Karpas-422 (cell line): ENCODE data around the gene PTPN7. TPM values are rescaled to one million over a fixed set of nuclear protein-coding genes. Genes with fewer than 3 reads are reported as not detected.
A peak's percentile ranks its signal among the peaks of the same experiment; 100 is the strongest.

Experiments
- DNase-seq: peaks from one replicate; pipeline ENCODE4 v3.0.0-alpha.2; 2015
- H2AFZ ChIP-seq: fragments of 200-600 bp; sonication (generic); 2 replicates; pipeline ENCODE4 v1.6.1; 2014; ENCODE audit warnings: antibody characterized with exemption, low read length, mixed read lengths
- H3K27ac ChIP-seq: fragments of 200-600 bp; sonication (generic); 2 replicates; pipeline ENCODE4 v1.5.1; 2014; ENCODE audit warnings: mild to moderate bottlenecking, low read length, moderate library complexity
- H3K27me3 ChIP-seq: fragments of 200-600 bp; sonication (generic); 2 replicates; pipeline ENCODE4 v1.6.1; 2014; ENCODE audit warnings: low read length, mixed read lengths
- H3K36me3 ChIP-seq: fragments of 200-600 bp; sonication (generic); 2 replicates; pipeline ENCODE4 v1.6.1; 2014; ENCODE audit warnings: low read length, mixed read lengths; ENCODE audit not compliant: insufficient read depth
- H3K4me1 ChIP-seq: fragments of 200-600 bp; sonication (generic); 2 replicates; pipeline ENCODE4 v1.6.1; 2014; ENCODE audit warnings: mild to moderate bottlenecking, low read length, mixed read lengths
- H3K4me2 ChIP-seq: fragments of 200-600 bp; sonication (generic); 2 replicates; pipeline ENCODE4 v1.6.1; 2014; ENCODE audit warnings: low read length, low read depth, mild to moderate bottlenecking; ENCODE audit not compliant: poor library complexity, severe bottlenecking
- H3K4me3 ChIP-seq: fragments of 200-600 bp; sonication (generic); 2 replicates; pipeline ENCODE4 v1.5.1; 2014; ENCODE audit warnings: mild to moderate bottlenecking, antibody characterized with exemption, low read length, mixed read lengths
- H3K79me2 ChIP-seq: fragments of 200-600 bp; sonication (generic); 2 replicates; pipeline ENCODE4 v1.6.1; 2014; ENCODE audit warnings: mild to moderate bottlenecking, low read length, mixed read lengths
- H3K9ac ChIP-seq: fragments of 200-600 bp; sonication (generic); 2 replicates; pipeline ENCODE4 v1.6.0; 2014; ENCODE audit warnings: low read length
- H3K9me2 ChIP-seq: fragments of 200-600 bp; sonication (generic), shearing (Covaris generic); replicated peaks from 2 replicates; pipeline ENCODE4 v1.6.0; 2014; ENCODE audit warnings: mild to moderate bottlenecking, low read length, moderate library complexity; ENCODE audit not compliant: insufficient read depth
- H3K9me3 ChIP-seq: fragments of 300-700, 200-600 bp; sonication (generic); 2 replicates; pipeline ENCODE4 v1.6.1; 2014; ENCODE audit warnings: low read length, mixed read lengths
- H4K20me1 ChIP-seq: fragments of 200-600 bp; sonication (generic); 2 replicates; pipeline ENCODE4 v1.6.1; 2014; ENCODE audit warnings: mild to moderate bottlenecking, antibody characterized with exemption, low read length, low read depth; ENCODE audit not compliant: insufficient read depth
- total RNA-seq: library from RNA; depleted of rRNA; stranded (reverse); fragments of >200 nt; shearing (Covaris generic); gene quantifications from 2 replicates; pipeline ENCODE4 v1.2.3, GENCODE V29; 2014; ENCODE audit warnings: low replicate concordance

Gene PTPN7
- total RNA-seq, 1 experiment from 2014 or later: 33.4 TPM

DNA sequence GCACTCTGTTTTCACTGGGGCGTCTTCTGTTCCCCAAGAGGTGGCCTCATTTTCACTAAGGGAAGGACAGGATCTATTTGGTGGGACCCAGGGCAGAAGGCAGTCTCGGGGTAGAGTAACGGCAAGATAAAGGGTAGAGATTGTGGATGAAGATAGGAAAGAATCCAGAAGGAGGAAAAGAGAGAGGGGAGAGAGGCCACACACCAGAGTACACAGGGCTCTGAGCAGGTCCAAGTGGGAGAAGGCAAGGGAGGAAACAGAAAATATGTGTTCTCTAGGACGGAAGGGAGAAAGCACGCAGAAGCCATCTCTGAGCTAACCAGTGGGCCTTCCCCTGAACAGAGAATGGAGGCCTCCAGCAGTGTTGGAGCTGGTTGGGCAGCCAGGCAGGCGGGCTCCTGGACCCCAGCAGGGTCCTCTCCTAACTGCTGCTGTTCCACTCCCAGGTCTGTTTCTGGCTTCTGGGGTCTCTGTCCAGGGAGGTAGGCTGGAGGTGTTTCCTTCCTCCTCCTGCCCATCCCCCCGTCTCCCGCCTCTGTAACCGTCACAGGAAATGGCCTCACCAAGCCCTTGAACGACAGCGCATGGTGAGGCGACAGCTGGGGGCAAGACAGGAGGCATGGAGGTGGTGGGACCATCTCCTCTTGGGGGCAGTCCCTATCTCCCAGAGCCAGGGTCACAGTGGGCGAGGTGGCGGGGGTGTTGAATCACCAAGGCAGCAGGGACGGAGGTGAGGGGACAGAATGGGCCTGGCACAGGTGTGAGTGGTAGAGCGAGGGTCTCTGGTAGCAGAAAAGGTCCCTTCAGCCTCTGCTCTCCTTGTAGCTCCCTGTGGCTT is 649 bp downstream of the PTPN7 start:
- peak overlapping the region; percentile 85 for H3K9ac ChIP-seq
- peaks cover 67% of the 10 kb centered on the region for H3K4me1 ChIP-seq
- no peaks in the 10 kb centered on the region for H3K9me2 ChIP-seq
- peak overlapping the region; percentile 91 for H3K27ac ChIP-seq
- 0 out of 2 replicates have a peak, but pooled peaks cover 4% of the 10 kb centered on the region for H3K79me2 ChIP-seq
- DNase-seq: peak; percentile 86
- no peaks in the 10 kb centered on the region for H3K9me3 ChIP-seq
- H3K4me3 ChIP-seq: peak overlapping the region; percentile 82
- no peaks in the 10 kb centered on the region for H3K36me3 ChIP-seq
- no peaks in the 10 kb centered on the region for H3K27me3 ChIP-seq
- peak overlapping the region; percentile 90 for H3K4me2 ChIP-seq
- peak overlapping the region; percentile 27; the same call in 1 of the 2 replicates for H2AFZ ChIP-seq
- no peaks in the 10 kb centered on the region; the same call in 1 of the 2 replicates for H4K20me1 ChIP-seq

GRCh38 chr1:202158810-202159533 is 1.4 kb downstream of the PTPN7 start:
- Histone ChIP-seq H3K4me3 (peak overlapping the region; percentile 82), H3K36me3 (peaks cover 5% of the 10 kb centered on the region; the same call in 1 of the 2 replicates), H3K9ac (peak overlapping the region; percentile 85), H3K79me2 (0 out of 2 replicates have a peak, but pooled peaks cover 4% of the 10 kb centered on the region), H4K20me1 (no peaks in the 10 kb centered on the region), H3K4me1 (peaks cover 63% of the 10 kb centered on the region), H2AFZ (no peak overlapping the region; the same call in 1 of the 2 replicates), H3K27ac (peak overlapping the region; percentile 91), H3K9me2 (no peaks in the 10 kb centered on the region), H3K27me3 (no peaks in the 10 kb centered on the region), H3K4me2 (peak overlapping the region; percentile 90), H3K9me3 (no peaks in the 10 kb centered on the region)
- peak; percentile 75 for DNase-seq

- no peaks in the 10 kb centered on the region for H3K27me3 ChIP-seq
- peaks cover 5% of the 10 kb centered on the region; the same call in 1 of the 2 replicates for H3K36me3 ChIP-seq
- 0 out of 2 replicates have a peak, but pooled peaks cover 4% of the 10 kb centered on the region for H3K79me2 ChIP-seq
- H3K9me2 ChIP-seq: no peaks in the 10 kb centered on the region
- no peaks in the 10 kb centered on the region for H4K20me1 ChIP-seq
- no peak overlapping the region for H3K9ac ChIP-seq
- H3K4me1 ChIP-seq: peaks cover 61% of the 10 kb centered on the region
- H3K4me3 ChIP-seq: no peak overlapping the region
- H3K9me3 ChIP-seq: no peaks in the 10 kb centered on the region
- H2AFZ ChIP-seq: no peak overlapping the region
- H3K27ac ChIP-seq: no peak overlapping the region
- DNase-seq: no peak
- no peak overlapping the region for H3K4me2 ChIP-seq
These were observed 2.5 kb downstream of the PTPN7 start for GRCh38 chr1:202157945-202158344.

GRCh38 chr1:202156590-202156989 is 3.8 kb downstream of the PTPN7 start:
- H3K9me2 ChIP-seq: no peaks in the 10 kb centered on the region
- 0 out of 2 replicates have a peak, but pooled peaks cover 4% of the 10 kb centered on the region for H3K79me2 ChIP-seq
- H3K27me3 ChIP-seq: no peaks in the 10 kb centered on the region
- H4K20me1 ChIP-seq: no peaks in the 10 kb centered on the region
- no peak overlapping the region for H3K9ac ChIP-seq
- H3K36me3 ChIP-seq: peaks cover 5% of the 10 kb centered on the region; the same call in 1 of the 2 replicates
- H3K4me3 ChIP-seq: no peak overlapping the region
- DNase-seq: no peak
- H3K4me1 ChIP-seq: peaks cover 48% of the 10 kb centered on the region
- no peak overlapping the region for H3K4me2 ChIP-seq
- no peaks in the 10 kb centered on the region for H3K9me3 ChIP-seq
- H3K27ac ChIP-seq: no peak overlapping the region
- no peak overlapping the region for H2AFZ ChIP-seq

DNA sequence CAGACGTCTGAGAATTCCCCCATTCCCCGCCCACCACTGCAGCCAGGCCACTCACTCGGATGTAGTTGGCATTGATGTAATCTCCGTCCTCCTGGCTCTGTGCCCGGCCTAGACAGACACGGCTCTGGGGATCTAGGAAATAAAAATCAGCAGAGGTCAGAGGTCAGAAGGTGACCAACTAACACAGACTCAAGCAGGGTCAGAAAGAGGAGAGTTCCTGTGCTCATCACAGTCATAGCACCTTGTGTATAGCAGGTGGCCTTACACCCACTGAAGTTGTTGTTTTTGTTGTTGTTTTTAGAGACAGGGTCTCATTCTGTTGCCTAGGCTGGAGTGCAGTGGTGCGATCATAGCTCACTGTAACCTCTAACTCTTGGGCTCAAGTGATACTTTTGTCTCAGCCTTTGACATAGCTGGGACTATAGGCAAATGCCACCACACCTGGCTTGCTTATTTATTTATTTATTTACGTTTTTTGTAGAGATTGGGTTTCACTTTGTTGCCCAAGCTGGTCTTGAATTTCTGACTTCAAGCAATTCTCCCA is 4.9 kb downstream of the PTPN7 start:
- no peak for DNase-seq
- Histone ChIP-seq H3K4me2 (peak overlapping the region; percentile 18), H2AFZ (no peak overlapping the region), H3K79me2 (0 out of 2 replicates have a peak, but pooled peaks cover 4% of the 10 kb centered on the region), H3K9me3 (no peaks in the 10 kb centered on the region), H3K36me3 (peaks cover 10% of the 10 kb centered on the region), H3K4me3 (no peak overlapping the region), H3K9ac (no peak overlapping the region), H3K27me3 (no peaks in the 10 kb centered on the region), H4K20me1 (no peaks in the 10 kb centered on the region), H3K4me1 (peaks cover 38% of the 10 kb centered on the region), H3K27ac (no peak overlapping the region), H3K9me2 (no peaks in the 10 kb centered on the region)

DNA sequence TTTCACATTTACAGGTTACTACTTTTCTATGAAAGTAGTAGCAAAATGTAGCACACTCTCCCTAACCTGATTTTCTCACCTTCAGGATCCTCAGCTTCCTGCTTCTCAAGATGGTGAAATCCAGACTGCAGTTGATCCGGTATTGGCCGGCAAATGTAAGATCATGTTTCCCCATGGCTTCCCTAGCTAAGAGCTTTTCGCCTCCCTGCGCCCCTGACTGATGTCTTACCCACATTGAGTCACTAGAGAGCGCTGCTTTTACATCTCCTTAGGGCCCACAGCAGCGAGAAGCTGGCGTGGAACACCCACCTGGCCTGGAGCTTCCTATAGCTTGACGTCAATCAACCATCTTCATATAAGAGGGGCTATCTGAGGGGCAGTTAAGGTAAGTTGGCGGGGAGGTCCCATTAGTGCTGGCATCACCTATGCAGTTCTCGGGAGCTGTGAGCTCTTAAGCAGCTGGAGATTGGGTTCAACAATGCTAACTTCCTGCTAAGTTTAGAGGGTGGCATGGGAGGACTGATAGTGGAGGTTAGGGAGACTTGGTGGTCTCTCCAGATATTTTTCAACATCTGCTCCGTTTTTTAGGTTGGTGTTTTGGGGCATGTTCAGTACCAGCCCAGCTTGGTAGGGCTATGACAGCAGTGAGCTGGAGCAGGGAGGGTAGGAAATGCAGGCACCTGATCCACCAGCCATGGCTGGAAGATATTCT is 5.5 kb downstream of the PTPN7 start:
- Histone ChIP-seq H3K4me2 (peak overlapping the region; percentile 18), H3K27me3 (no peaks in the 10 kb centered on the region), H3K27ac (no peak overlapping the region), H3K9me3 (no peaks in the 10 kb centered on the region), H3K4me1 (peaks cover 31% of the 10 kb centered on the region), H3K9ac (no peak overlapping the region; the same call in 1 of the 2 replicates), H4K20me1 (no peaks in the 10 kb centered on the region), H3K4me3 (no peak overlapping the region), H3K79me2 (0 out of 2 replicates have a peak, but pooled peaks cover 4% of the 10 kb centered on the region), H3K36me3 (peaks cover 12% of the 10 kb centered on the region), H2AFZ (no peak overlapping the region), H3K9me2 (no peaks in the 10 kb centered on the region)
- peak; percentile 87 for DNase-seq

- DNase-seq: no peak
- Histone ChIP-seq H3K27ac (no peak overlapping the region), H2AFZ (no peak overlapping the region), H3K4me2 (no peak overlapping the region), H3K36me3 (peaks cover 12% of the 10 kb centered on the region), H3K9me3 (no peaks in the 10 kb centered on the region), H3K4me1 (peaks cover 25% of the 10 kb centered on the region), H4K20me1 (no peaks in the 10 kb centered on the region), H3K9ac (no peak overlapping the region), H3K79me2 (no peaks in the 10 kb centered on the region), H3K4me3 (no peak overlapping the region), H3K27me3 (no peaks in the 10 kb centered on the region), H3K9me2 (no peaks in the 10 kb centered on the region)
These were observed 6.1 kb downstream of the PTPN7 start for GRCh38 chr1:202154148-202154765.
